Measurements from ENCODE around the gene RABGEF1. TPM values are rescaled to one million over a fixed set of nuclear protein-coding genes. Genes with fewer than 3 reads are reported as not detected.
"Not testable (repeated sequence)": the region's sequence is repeated elsewhere in the genome, so short reads cannot be mapped to it uniquely, and the experiment has no call there.

Gene RABGEF1
- total and polyA plus RNA-seq, 11 donors = 5.7 to 21.2 (median 19.0) TPM

DNA sequence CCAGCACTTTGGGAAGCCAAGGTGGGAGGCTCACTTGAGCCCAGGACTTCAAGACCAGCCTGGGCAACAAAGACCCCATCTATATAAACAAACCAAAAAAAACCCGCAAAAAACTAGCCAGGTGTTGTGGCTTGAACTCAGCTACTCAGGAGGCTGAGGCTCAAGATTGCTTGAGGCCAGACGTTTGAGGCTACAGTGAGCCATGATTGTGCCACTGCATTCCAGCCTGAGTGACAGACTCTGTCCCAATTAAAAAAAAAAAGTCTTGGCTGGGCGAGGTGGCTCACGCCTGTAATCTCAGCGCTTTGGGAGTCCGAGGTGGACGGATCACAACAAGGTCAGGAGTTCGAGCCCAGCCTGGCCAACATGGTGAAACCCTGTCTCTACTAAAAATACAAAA is 11.4 kb downstream of the RABGEF1 start:
- intact Hi-C loops (cut with DNase I) = no loop called here
- TF ChIP-seq POLR2A (IDR thresholded peaks at IDR 0.05) = no peak
- no peak for TF ChIP-seq CTCF (IDR thresholded peaks at IDR 0.05)
- Histone ChIP-seq H3K4me1 (peaks cover 0 to 28% (median 15%) of the 10 kb centered on the region in 12 donors), H3K27me3 (no peaks in the 10 kb centered on the region), H3K4me3 (no peak overlapping the region), H3K9me3 (no peaks in the 10 kb centered on the region), H3K27ac (no peak overlapping the region), H3K36me3 (no peaks in the 10 kb centered on the region)
- 87 to 92% (median 90%) methylated on average over 8 of the region's 8 CpGs for WGBS, 4 donors
- ATAC-seq (no peak), DNase-seq (no peak)

DNA sequence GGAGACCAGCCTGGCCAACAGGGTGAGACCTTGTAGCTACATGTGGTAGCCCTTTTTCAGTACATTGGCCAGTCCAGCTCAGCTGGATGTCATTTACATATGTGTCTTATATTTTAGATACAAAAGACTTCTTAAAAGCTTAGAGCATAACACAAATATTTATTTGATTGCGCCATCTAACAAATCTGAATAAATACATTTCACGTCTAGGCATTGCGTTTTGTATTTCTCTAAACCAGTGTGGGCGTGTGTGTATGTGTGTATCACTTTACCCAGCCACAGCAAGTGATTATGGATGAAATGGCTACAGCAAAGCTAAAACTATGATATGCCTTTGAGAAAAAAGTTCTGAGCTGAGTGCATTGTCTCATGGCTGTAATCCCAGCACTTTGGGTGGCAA is 14.0 kb downstream of the RABGEF1 start:
- H3K9me3 ChIP-seq = no peaks in the 10 kb centered on the region
- ATAC-seq (no peak), DNase-seq (no peak)
- intact Hi-C loops (cut with DNase I) = no loop called here
- no peak overlapping the region for H3K4me3 ChIP-seq
- peaks cover 0 to 19% (median 7%) of the 10 kb centered on the region in 12 donors for H3K4me1 ChIP-seq
- H3K36me3 ChIP-seq = no peaks in the 10 kb centered on the region
- 97 to 99% (median 98%) methylated on average over 4 of the region's 4 CpGs for WGBS, 4 donors
- H3K27ac ChIP-seq = no peak overlapping the region
- no peaks in the 10 kb centered on the region for H3K27me3 ChIP-seq
- TF ChIP-seq POLR2A (IDR thresholded peaks at IDR 0.05) = no peak
- no peak for TF ChIP-seq CTCF (IDR thresholded peaks at IDR 0.05)

DNA sequence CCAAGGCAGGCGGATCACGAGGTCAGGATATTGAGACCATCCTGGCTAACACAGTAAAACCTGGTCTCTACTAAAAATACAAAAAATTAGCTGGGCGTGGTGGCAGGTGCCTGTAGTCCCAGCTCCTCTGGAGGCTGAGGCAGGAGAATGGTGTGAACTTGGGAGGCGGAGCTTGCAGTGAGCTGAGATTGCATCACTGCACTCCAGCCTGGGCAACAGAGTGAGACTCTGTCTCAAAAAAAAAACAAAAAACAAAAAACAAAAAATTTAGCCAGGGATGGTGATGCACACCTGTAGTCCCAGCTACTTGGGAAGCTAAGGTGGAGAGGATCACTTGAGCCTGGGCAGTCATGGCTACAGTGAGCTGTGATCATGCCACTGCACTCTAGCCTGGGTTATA is 14.5 kb downstream of the RABGEF1 start:
- H3K4me3 ChIP-seq; H3K27me3 ChIP-seq; ATAC-seq; H3K9me3 ChIP-seq; H3K36me3 ChIP-seq; DNase-seq; intact Hi-C loops (cut with DNase I); H3K27ac ChIP-seq: not testable (repeated sequence)
- WGBS, 4 donors = 97 to 100% (median 98%) methylated on average over 4 of the region's 4 CpGs
- H3K4me1 ChIP-seq = peaks cover 0 to 19% (median 6%) of the 10 kb centered on the region in 12 donors

- ATAC-seq; intact Hi-C loops (cut with DNase I); H3K27me3 ChIP-seq; H3K36me3 ChIP-seq; H3K27ac ChIP-seq; H3K9me3 ChIP-seq; DNase-seq; H3K4me3 ChIP-seq: not testable (repeated sequence)
- peaks cover 0 to 17% (median 5%) of the 10 kb centered on the region in 12 donors for H3K4me1 ChIP-seq
- WGBS, 4 donors = 74 to 88% (median 83%) methylated on average over 2 to 3 of the region's 3 CpGs
Measured at GRCh38 chr7:66756227-66756626, 15.7 kb downstream of the RABGEF1 start.

DNA sequence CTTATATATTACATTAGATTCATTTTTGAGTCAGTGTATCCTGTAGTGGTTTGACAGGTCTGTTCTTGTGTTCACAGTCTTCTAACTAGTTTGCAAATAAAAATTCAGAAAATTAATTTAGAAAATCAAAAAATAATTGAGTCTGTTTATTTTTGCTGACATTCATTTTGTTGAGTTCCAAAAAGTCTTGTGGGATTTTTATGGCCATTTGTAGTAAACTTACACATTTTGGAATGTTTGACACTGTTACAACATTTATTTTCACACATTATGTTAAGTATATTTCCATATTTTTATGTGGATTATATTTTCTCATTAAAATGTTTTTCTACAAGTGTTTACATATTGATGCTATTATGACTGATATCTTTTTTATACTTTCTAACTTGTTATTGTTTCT is 16.4 kb downstream of the RABGEF1 start:
- ATAC-seq (no peak), DNase-seq (no peak)
- Histone ChIP-seq H3K4me1 (peaks cover 0 to 17% (median 4%) of the 10 kb centered on the region in 12 donors), H3K9me3 (no peaks in the 10 kb centered on the region), H3K27me3 (no peaks in the 10 kb centered on the region), H3K27ac (no peak overlapping the region), H3K4me3 (no peak overlapping the region), H3K36me3 (no peaks in the 10 kb centered on the region)
- TF ChIP-seq CTCF (IDR thresholded peaks at IDR 0.05) (no peak), POLR2A (IDR thresholded peaks at IDR 0.05) (no peak)
- intact Hi-C loops (cut with DNase I) = no loop called here
